Uterus (tissue), 4 donors: ENCODE data around the gene FNBP1. TPM values are rescaled to one million over a fixed set of nuclear protein-coding genes. Genes with fewer than 3 reads are reported as not detected.
A peak's percentile ranks its signal among the peaks of the same experiment; 100 is the strongest.
"Not testable (repeated sequence)": the region's sequence is repeated elsewhere in the genome, so short reads cannot be mapped to it uniquely, and the experiment has no call there.

Experiments used
- DNase-seq, 2 donors: peaks; one replicate each; pipeline ENCODE4 v3.0.0-alpha.2; 2019 to 2020
- H3K27ac ChIP-seq, 2 donors: fragments of 200-600 bp; sonication (generic); 1 replicate in 1 of 2; 2 replicates in 1 of 2; pipeline ENCODE4 v1.5.1; 2016 to 2018
- H3K27me3 ChIP-seq, 2 donors: fragments of 200-600 bp; sonication (generic); one replicate each; pipeline ENCODE4 v1.5.1; 2018 to 2019; ENCODE audit warnings: control low read depth in 1 of 2
- H3K36me3 ChIP-seq, 2 donors: fragments of 200-600 bp; sonication (generic); one replicate each; pipeline ENCODE4 v1.5.1; 2019; ENCODE audit warnings: control low read depth in 1 of 2
- H3K4me1 ChIP-seq, 2 donors: fragments of 200-600 bp; sonication (generic); one replicate each; pipeline ENCODE4 v1.5.1; 2018 to 2019; ENCODE audit warnings: control low read depth in 1 of 2
- H3K4me3 ChIP-seq, 2 donors: fragments of 200-600 bp; sonication (generic); 1 replicate in 1 of 2; 2 replicates in 1 of 2; pipeline ENCODE4 v1.5.1; 2018 to 2019; ENCODE audit warnings: mild to moderate bottlenecking in 1 of 2
- H3K9me3 ChIP-seq, 2 donors: fragments of 200-600 bp; sonication (generic); one replicate each; pipeline ENCODE4 v1.5.1; 2019; ENCODE audit warnings: control low read depth in 1 of 2
- POLR2A ChIP-seq, 2 donors: fragments of 450-650 bp; IDR thresholded peaks; one replicate each; pipeline ENCODE4 v1.6.1; 2016; ENCODE audit warnings: antibody characterized with exemption in 2 of 2, mild to moderate bottlenecking in 1 of 2, moderate library complexity in 1 of 2
- intact Hi-C: fragments of 100-400 bp; cut with DNase I; formaldehyde crosslinking; loops from one replicate; pipeline ENCODE4 v1.15.1; 2023; ENCODE audit warnings: low total_unique reads
- total RNA-seq, 4 donors: library from RNA; depleted of rRNA in 3 of 4; stranded (reverse); fragments of >200 nt in 3 of 4; gene quantifications; one replicate each; pipeline versions ENCODE4 v1.1.0 to v1.2.4, GENCODE V29; 2014 to 2023
- TF ChIP-seq, protein P1 (sequence below), 4 experiments: fragments of 200-600 bp in 2 of 4; fragments of 450-650 bp in 2 of 4; sonication (generic) in 2 of 4; IDR thresholded peaks; one replicate each; pipeline ENCODE4 v1.5.1; 2016 to 2019; ENCODE audit warnings: antibody characterized with exemption in 4 of 4, mild to moderate bottlenecking in 2 of 4, moderate library complexity in 1 of 4
- donor health status: DM: yes; HTN: yes; CAD: no.

FNBP1 gene
- total RNA-seq, 4 donors from 2014 or later, result 18.5 to 102 (median 77.2) TPM

DNA sequence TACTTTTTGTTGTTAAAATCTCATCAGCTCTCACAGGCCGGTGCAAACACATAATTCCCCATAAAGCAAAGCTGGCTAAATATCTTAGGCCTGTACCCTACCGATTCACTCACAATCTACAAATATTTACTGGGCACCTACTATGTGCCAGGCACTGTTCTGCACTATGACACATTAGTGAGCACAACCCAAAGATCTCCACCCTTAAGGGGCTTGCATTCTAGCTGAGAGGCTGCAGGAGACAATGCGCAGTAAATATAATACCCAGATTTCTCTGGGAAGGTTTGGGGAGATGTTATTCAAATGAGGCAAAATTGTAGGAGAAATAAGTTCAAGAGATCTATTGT lies 53.7 kb downstream of the FNBP1 start:
- H3K36me3 ChIP-seq, result no peaks in the 10 kb centered on the region
- intact Hi-C loops, result no loop called here
- peak overlapping the region; percentile 2 to 12 for H3K27ac ChIP-seq
- no peaks in the 10 kb centered on the region for H3K9me3 ChIP-seq
- H3K4me3 ChIP-seq, result no peak overlapping the region
- H3K27me3 ChIP-seq, result no peaks in the 10 kb centered on the region
- TF ChIP-seq POLR2A (IDR thresholded peaks at IDR 0.05), result no peak
- TF ChIP-seq, protein P1, sequence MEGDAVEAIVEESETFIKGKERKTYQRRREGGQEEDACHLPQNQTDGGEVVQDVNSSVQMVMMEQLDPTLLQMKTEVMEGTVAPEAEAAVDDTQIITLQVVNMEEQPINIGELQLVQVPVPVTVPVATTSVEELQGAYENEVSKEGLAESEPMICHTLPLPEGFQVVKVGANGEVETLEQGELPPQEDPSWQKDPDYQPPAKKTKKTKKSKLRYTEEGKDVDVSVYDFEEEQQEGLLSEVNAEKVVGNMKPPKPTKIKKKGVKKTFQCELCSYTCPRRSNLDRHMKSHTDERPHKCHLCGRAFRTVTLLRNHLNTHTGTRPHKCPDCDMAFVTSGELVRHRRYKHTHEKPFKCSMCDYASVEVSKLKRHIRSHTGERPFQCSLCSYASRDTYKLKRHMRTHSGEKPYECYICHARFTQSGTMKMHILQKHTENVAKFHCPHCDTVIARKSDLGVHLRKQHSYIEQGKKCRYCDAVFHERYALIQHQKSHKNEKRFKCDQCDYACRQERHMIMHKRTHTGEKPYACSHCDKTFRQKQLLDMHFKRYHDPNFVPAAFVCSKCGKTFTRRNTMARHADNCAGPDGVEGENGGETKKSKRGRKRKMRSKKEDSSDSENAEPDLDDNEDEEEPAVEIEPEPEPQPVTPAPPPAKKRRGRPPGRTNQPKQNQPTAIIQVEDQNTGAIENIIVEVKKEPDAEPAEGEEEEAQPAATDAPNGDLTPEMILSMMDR (IDR thresholded peaks at IDR 0.05), result no peak
- DNase-seq, result no peak
- H3K4me1 ChIP-seq, result no peaks in the 10 kb centered on the region

- no peak for TF ChIP-seq POLR2A (IDR thresholded peaks at IDR 0.05)
- TF ChIP-seq, protein P1 (IDR thresholded peaks at IDR 0.05), result no peak
- intact Hi-C loops, result no loop called here
- H3K4me1 ChIP-seq, result no peaks in the 10 kb centered on the region
- no peaks in the 10 kb centered on the region for H3K9me3 ChIP-seq
- H3K4me3 ChIP-seq, result no peak overlapping the region
- H3K27me3 ChIP-seq, result no peaks in the 10 kb centered on the region
- no peaks in the 10 kb centered on the region for H3K36me3 ChIP-seq
- H3K27ac ChIP-seq, result peak overlapping the region in 1 of 2 donors; percentile 12
- no peak for DNase-seq
These were observed 54.2 kb downstream of the FNBP1 start for GRCh38 chr9:129988607-129989361.

- DNase-seq, result no peak
- Histone ChIP-seq H3K4me3 (no peak overlapping the region), H3K27me3 (no peaks in the 10 kb centered on the region), H3K36me3 (no peaks in the 10 kb centered on the region), H3K4me1 (no peaks in the 10 kb centered on the region), H3K27ac (no peak overlapping the region), H3K9me3 (no peaks in the 10 kb centered on the region)
- TF ChIP-seq POLR2A (IDR thresholded peaks at IDR 0.05), result no peak
- intact Hi-C loops, result no loop called here
These were observed 55.0 kb downstream of the FNBP1 start for GRCh38 chr9:129987941-129988340.

DNA sequence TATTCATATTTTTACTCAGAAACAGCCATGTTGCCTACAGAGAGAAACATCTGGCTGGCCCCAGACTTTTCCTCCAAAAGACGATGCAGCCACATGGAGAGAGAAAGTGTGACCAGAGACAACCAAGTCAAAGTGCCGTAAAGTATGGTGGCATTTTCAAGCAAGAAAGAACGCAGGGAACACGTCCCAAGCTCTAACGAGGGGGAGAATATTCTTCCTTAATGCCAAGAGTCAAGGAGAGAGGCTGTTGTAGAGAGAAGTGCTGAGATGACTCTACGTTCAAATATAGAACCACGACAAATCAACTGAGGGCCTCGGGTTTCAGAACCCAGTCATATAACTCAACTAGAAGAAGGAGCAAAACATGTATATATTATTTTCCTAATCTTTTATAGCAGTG lies 55.9 kb downstream of the FNBP1 start:
- Histone ChIP-seq H3K4me1 (no peaks in the 10 kb centered on the region), H3K4me3 (no peak overlapping the region), H3K36me3 (no peaks in the 10 kb centered on the region), H3K9me3 (no peaks in the 10 kb centered on the region), H3K27ac (peak overlapping the region in 1 of 2 donors; percentile 14), H3K27me3 (no peaks in the 10 kb centered on the region)
- intact Hi-C loops, result no loop called here
- no peak for DNase-seq
- TF ChIP-seq, protein P1 (IDR thresholded peaks at IDR 0.05), result no peak
- TF ChIP-seq POLR2A (IDR thresholded peaks at IDR 0.05), result no peak

DNA sequence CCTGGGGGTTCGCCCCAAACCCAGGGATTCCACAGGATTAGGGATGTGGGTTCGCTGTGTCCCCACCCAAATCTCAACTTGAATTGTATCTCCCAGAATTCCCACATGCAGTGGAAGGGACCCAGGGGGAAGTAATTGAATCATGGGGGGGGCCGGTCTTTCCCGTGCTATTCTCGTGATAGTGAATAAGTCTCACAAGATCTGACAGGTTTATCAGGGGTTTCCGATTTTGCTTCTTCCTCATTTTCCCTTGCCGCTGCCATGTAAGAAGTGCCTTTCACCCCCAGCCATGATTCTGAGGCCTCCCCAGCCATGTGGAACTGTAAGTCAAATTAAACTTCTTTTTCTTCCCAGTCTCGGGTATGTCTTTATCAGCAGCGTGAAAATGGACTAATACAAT lies 58.4 kb downstream of the FNBP1 start:
- H3K27me3 ChIP-seq, H3K36me3 ChIP-seq, DNase-seq, intact Hi-C loops, H3K4me1 ChIP-seq, H3K9me3 ChIP-seq, H3K4me3 ChIP-seq: not testable (repeated sequence)
- H3K27ac ChIP-seq, result peak overlapping the region; percentile 48 to 55

DNA sequence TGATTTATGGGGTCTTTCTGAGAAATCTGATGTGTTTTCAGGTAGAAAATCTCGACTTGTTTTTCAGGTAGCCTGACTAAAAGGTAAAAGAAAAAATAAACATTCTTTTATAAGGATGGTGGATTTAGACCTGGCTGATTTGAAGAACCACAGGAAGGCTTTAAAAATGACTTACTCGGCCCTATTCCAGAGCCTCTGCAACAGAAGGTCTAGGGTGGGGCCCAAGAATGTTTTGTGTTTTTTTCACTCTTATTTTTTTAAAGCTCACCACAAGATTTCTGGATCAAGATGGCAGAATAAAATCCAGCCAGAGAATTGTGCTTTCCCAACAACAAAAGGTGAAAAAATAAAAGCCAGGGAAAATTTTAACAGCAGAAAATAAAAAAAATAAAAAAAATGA lies 59.1 kb downstream of the FNBP1 start:
- intact Hi-C loops, result no loop called here
- no peaks in the 10 kb centered on the region for H3K9me3 ChIP-seq
- peaks cover 0 to 5% of the 10 kb centered on the region in 2 donors for H3K4me1 ChIP-seq
- H3K4me3 ChIP-seq, result no peak overlapping the region
- peak overlapping the region; percentile 48 to 55 for H3K27ac ChIP-seq
- H3K36me3 ChIP-seq, result no peaks in the 10 kb centered on the region
- no peaks in the 10 kb centered on the region for H3K27me3 ChIP-seq
- no peak for DNase-seq
- TF ChIP-seq, protein P1 (IDR thresholded peaks at IDR 0.05), result no peak
- TF ChIP-seq POLR2A (IDR thresholded peaks at IDR 0.05), result no peak
